ENCODE results near the gene CNDP1. TPM values are rescaled to one million over a fixed set of nuclear protein-coding genes. Genes with fewer than 3 reads are reported as not detected.

Gene CNDP1
- total and polyA plus RNA-seq, 4 donors, result 0.61 to 2.4 (median 1.2) TPM

DNA sequence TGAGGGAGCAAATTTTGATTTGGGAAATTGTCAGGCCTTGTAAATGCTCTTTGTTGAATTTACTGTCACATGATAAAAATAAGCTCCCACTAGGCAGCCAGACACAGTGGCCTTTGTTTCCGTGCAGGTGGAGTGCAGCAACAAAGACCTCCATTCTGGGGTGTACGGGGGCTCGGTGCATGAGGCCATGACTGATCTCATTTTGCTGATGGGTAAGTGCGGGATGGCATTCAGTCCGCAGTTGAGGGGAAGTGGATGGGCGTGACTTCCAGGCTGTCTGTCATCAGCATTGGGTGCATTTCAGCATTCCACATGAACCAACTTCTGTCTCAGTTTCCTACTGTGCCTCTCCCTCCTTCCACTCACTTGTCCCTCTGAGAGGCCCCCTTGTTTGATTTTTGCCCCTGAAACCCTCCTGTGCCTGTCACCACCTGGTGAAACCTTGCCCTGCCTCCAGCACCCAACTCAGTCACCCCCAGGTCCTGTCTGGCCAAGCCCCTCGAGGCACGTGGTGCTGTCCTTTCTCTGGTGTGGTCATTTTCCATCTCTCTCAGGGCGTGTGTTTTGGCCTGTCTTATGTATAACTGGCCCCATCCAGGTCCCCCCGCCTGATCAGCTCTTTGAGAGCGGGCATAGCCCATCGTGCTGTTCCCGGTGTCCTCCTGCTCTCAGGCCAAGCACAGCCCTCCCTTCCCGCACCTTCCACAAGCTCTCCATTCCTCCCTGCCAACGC is 21.8 kb upstream of the CNDP1 start:
- DNase-seq (ENCODE audit: low read depth in 4 of 6, low spot score in 6 of 6), result peak in 1 of 6 donors; percentile 22
- Histone ChIP-seq H3K4me1 (ENCODE audit: control insufficient read depth, insufficient read depth, low read length) (peaks cover 12% of the 10 kb centered on the region), H3K27ac (ENCODE audit: low read depth, low read length) (no peak overlapping the region), H3K4me3 (ENCODE audit: low read depth, low read length) (no peak overlapping the region), H3K9me3 (ENCODE audit: control insufficient read depth, insufficient read depth, low read length) (no peaks in the 10 kb centered on the region), H3K36me3 (ENCODE audit: control insufficient read depth, insufficient read depth, low read length) (peaks cover 90% of the 10 kb centered on the region), H3K27me3 (ENCODE audit: control insufficient read depth, insufficient read depth, low read length) (no peaks in the 10 kb centered on the region)
- WGBS (ENCODE audit: insufficient coverage), result 95% methylated on average over 11 of the region's 15 CpGs

DNA sequence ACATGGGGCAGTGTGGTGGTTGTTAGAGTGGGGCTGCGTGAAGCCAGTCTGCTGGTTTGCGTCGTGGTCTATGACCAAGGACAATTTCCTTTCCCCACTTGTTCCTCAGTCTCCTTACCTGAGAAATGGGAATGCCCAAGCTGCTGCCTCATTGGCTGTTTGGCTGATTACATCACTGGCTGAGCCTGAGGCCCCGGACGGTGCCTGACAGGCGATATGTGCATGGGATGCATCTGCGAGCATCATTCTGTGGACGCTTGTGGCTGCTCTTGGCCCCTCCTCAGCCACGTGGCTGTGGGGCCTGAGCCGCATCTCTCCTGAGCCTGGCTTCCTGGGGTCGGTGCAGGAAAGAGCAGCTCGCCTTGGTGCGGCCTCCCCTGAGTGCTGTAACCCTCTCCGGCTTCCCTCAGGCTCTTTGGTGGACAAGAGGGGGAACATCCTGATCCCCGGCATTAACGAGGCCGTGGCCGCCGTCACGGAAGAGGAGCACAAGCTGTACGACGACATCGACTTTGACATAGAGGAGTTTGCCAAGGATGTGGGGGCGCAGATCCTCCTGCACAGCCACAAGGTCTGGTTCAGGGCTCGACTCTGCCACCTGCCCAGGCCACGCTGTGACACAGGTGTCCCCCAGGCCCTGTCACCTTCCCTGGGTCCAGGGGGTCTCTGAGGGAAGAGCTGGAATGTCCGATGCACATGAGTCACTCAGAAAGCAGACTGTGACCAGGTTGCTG is 21.0 kb upstream of the CNDP1 start:
- Histone ChIP-seq H3K27me3 (ENCODE audit: control insufficient read depth, insufficient read depth, low read length) (no peaks in the 10 kb centered on the region), H3K36me3 (ENCODE audit: control insufficient read depth, insufficient read depth, low read length) (peaks cover 89% of the 10 kb centered on the region), H3K9me3 (ENCODE audit: control insufficient read depth, insufficient read depth, low read length) (no peaks in the 10 kb centered on the region), H3K27ac (ENCODE audit: low read depth, low read length) (no peak overlapping the region), H3K4me1 (ENCODE audit: control insufficient read depth, insufficient read depth, low read length) (peaks cover 12% of the 10 kb centered on the region), H3K4me3 (ENCODE audit: low read depth, low read length) (no peak overlapping the region)
- DNase-seq (ENCODE audit: low read depth in 4 of 6, low spot score in 6 of 6), result no peak
- 92% methylated on average over 26 of the region's 27 CpGs for WGBS (ENCODE audit: insufficient coverage)

DNA sequence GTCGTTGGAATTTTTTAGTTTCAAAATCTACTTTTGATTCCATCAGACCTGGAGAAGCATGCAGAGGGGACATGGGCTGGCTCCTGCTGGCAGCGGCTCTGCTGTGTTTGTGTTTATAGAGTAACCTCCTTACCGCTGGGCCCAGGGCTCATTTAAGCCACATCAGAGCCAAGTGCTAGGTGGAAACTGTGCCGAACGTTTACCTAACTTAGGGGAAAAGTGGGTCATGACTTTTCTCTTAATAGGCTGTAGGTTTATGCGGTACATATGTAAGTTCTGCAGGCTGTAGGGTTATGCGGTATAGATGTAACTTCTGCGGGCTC is 20.5 kb upstream of the CNDP1 start:
- WGBS (ENCODE audit: insufficient coverage), result 85% methylated on average over 8 of the region's 8 CpGs
- H3K9me3 ChIP-seq (ENCODE audit: control insufficient read depth, insufficient read depth, low read length), result no peaks in the 10 kb centered on the region
- peaks cover 89% of the 10 kb centered on the region for H3K36me3 ChIP-seq (ENCODE audit: control insufficient read depth, insufficient read depth, low read length)
- no peaks in the 10 kb centered on the region for H3K27me3 ChIP-seq (ENCODE audit: control insufficient read depth, insufficient read depth, low read length)
- no peak overlapping the region for H3K4me3 ChIP-seq (ENCODE audit: low read depth, low read length)
- no peak for DNase-seq (ENCODE audit: low read depth in 4 of 6, low spot score in 6 of 6)
- peaks cover 12% of the 10 kb centered on the region for H3K4me1 ChIP-seq (ENCODE audit: control insufficient read depth, insufficient read depth, low read length)
- no peak overlapping the region for H3K27ac ChIP-seq (ENCODE audit: low read depth, low read length)

DNA sequence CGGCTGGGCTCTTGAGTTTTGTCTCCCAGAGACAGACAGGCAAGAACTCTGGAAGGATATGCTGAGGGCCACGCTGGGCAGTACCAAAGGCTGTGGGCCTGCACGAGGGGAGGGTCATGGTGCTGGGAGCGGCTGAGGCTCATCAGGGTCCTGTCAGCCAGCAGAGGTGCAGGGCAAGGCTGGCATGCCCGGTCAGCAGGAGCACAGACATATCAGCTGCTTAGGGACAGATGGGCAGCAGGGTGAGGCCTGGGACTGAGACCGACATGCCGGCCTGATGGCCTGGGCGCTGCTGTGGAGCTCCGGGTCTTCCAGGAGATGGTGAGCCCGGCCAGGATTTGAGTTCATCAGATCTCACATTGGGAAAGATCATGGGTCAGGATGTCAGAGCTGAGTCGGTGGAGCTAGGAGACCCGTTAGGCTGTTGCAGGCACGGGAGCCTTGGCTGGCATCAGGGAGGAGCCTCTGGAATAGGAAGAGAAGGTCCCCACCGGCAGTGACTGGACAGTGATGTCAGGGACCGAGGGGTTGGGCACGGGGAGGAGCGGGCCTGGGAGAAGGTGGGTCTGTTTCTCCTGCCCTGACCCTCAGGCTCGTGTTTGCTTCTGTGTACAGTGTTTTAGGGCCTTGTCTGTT is 19.3 kb upstream of the CNDP1 start:
- H3K27ac ChIP-seq (ENCODE audit: low read depth, low read length), result no peak overlapping the region
- peaks cover 90% of the 10 kb centered on the region for H3K36me3 ChIP-seq (ENCODE audit: control insufficient read depth, insufficient read depth, low read length)
- no peak overlapping the region for H3K4me3 ChIP-seq (ENCODE audit: low read depth, low read length)
- DNase-seq (ENCODE audit: low read depth in 4 of 6, low spot score in 6 of 6), result no peak
- 95% methylated on average over 17 of the region's 18 CpGs for WGBS (ENCODE audit: insufficient coverage)
- peaks cover 12% of the 10 kb centered on the region for H3K4me1 ChIP-seq (ENCODE audit: control insufficient read depth, insufficient read depth, low read length)
- no peaks in the 10 kb centered on the region for H3K27me3 ChIP-seq (ENCODE audit: control insufficient read depth, insufficient read depth, low read length)
- H3K9me3 ChIP-seq (ENCODE audit: control insufficient read depth, insufficient read depth, low read length), result no peaks in the 10 kb centered on the region

DNA sequence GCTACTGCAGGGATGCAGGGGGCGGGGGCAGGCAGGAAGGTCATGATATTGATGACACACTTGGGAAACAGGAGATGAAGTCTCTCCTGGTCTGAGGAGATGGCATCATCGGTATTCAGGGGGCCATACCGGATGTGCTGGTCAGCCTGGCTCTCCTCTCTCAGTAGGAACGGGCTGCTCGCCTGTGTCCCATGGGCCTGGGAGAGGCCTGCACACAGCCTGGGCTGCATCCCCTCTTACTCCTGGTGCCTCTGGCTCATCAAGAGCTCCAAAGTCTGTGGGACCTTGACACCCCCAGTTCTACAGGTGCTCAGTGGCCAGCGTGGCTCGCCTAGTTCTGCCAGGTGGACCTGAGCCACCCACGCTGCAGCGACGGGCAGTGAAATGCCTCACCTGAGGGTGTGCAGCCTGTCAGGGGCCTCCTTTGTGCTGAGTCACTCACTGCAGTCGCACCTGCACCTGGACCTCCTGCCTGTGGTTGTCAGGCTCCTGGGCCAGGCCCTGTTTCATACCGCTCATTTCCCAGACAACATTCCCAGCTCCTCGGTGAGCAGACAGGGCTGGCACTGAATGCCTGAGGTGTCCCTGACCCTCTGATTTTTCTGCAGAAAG is 18.6 kb upstream of the CNDP1 start:
- peaks cover 90% of the 10 kb centered on the region for H3K36me3 ChIP-seq (ENCODE audit: control insufficient read depth, insufficient read depth, low read length)
- H3K27ac ChIP-seq (ENCODE audit: low read depth, low read length), result no peak overlapping the region
- H3K27me3 ChIP-seq (ENCODE audit: control insufficient read depth, insufficient read depth, low read length), result no peaks in the 10 kb centered on the region
- H3K4me3 ChIP-seq (ENCODE audit: low read depth, low read length), result no peak overlapping the region
- 94% methylated on average over 13 of the region's 13 CpGs for WGBS (ENCODE audit: insufficient coverage)
- H3K4me1 ChIP-seq (ENCODE audit: control insufficient read depth, insufficient read depth, low read length), result peaks cover 12% of the 10 kb centered on the region
- DNase-seq (ENCODE audit: low read depth in 4 of 6, low spot score in 6 of 6), result no peak
- H3K9me3 ChIP-seq (ENCODE audit: control insufficient read depth, insufficient read depth, low read length), result no peaks in the 10 kb centered on the region

DNA sequence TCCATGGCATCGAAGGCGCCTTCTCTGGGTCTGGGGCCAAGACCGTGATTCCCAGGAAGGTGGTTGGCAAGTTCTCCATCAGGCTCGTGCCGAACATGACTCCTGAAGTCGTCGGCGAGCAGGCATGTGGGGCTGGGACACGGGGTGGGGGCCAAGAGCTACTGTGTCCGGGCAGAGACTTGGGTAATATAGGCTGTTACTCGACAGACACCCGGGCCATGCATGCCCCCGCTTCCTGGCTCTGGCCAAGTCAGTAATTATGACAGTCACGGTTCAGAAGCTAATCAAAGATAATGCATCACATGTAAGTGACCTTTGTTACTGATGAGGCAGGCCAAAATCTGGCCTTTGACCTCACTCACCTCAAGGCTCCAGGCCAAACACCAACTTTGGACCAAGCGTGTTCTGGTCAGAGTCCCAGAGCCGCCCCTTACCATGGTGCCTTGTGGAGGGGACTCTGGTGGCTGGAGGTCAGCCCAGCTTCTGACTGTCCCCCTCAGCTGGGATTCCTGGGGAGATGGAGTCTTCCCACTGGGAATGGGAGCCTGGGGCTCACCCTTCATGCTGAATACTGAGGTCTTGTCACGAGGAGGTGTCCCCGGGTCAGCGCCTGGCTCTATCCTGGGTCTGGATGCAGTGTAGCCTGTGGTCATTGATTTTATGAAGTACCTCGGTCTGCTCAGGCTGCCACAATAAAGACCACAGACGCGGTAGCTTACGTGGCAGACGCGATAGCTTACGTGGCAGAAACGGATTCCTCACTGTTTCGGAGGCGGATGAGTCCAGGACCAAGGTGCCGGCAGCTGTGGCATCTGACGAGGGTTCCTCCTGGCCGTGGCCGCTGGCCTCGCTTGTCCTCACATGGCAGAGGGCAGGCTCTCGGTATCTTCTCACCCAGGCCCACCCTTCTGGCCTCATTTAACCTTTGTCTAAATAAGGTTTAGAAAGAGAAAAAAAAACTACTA is 17.7 kb upstream of the CNDP1 start:
- 96% methylated on average over 33 of the region's 35 CpGs for WGBS (ENCODE audit: insufficient coverage)
- H3K27ac ChIP-seq (ENCODE audit: low read depth, low read length), result no peak overlapping the region
- peaks cover 88% of the 10 kb centered on the region for H3K36me3 ChIP-seq (ENCODE audit: control insufficient read depth, insufficient read depth, low read length)
- H3K27me3 ChIP-seq (ENCODE audit: control insufficient read depth, insufficient read depth, low read length), result no peaks in the 10 kb centered on the region
- H3K4me3 ChIP-seq (ENCODE audit: low read depth, low read length), result no peak overlapping the region
- H3K4me1 ChIP-seq (ENCODE audit: control insufficient read depth, insufficient read depth, low read length), result peaks cover 12% of the 10 kb centered on the region
- no peak for DNase-seq (ENCODE audit: low read depth in 4 of 6, low spot score in 6 of 6)
- no peaks in the 10 kb centered on the region for H3K9me3 ChIP-seq (ENCODE audit: control insufficient read depth, insufficient read depth, low read length)

DNA sequence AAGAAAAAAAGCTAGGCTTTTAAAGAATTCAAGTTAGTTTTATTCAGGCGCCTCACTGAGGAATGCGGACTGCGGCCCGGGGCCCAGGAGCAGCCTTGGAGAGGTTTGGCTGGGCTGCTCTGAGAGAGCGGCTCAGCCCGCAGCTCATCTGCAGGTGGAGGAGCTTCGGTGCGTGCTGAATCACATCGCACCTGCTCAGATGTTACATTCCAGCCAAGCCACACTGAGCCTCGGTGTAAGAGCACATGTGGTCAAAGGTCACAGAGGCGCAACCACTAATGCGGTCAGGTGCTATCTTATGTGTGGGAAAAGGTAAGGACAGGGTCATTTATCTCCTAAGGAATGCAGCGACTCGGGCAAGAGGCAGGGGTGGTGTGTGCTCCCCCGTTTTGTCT is 17.1 kb upstream of the CNDP1 start:
- no peak overlapping the region for H3K27ac ChIP-seq (ENCODE audit: low read depth, low read length)
- no peaks in the 10 kb centered on the region for H3K27me3 ChIP-seq (ENCODE audit: control insufficient read depth, insufficient read depth, low read length)
- H3K4me1 ChIP-seq (ENCODE audit: control insufficient read depth, insufficient read depth, low read length), result peaks cover 8% of the 10 kb centered on the region
- no peak overlapping the region for H3K4me3 ChIP-seq (ENCODE audit: low read depth, low read length)
- DNase-seq (ENCODE audit: low read depth in 4 of 6, low spot score in 6 of 6), result no peak
- H3K9me3 ChIP-seq (ENCODE audit: control insufficient read depth, insufficient read depth, low read length), result no peaks in the 10 kb centered on the region
- H3K36me3 ChIP-seq (ENCODE audit: control insufficient read depth, insufficient read depth, low read length), result peaks cover 84% of the 10 kb centered on the region
- WGBS (ENCODE audit: insufficient coverage), result 96% methylated on average over 15 of the region's 15 CpGs

DNA sequence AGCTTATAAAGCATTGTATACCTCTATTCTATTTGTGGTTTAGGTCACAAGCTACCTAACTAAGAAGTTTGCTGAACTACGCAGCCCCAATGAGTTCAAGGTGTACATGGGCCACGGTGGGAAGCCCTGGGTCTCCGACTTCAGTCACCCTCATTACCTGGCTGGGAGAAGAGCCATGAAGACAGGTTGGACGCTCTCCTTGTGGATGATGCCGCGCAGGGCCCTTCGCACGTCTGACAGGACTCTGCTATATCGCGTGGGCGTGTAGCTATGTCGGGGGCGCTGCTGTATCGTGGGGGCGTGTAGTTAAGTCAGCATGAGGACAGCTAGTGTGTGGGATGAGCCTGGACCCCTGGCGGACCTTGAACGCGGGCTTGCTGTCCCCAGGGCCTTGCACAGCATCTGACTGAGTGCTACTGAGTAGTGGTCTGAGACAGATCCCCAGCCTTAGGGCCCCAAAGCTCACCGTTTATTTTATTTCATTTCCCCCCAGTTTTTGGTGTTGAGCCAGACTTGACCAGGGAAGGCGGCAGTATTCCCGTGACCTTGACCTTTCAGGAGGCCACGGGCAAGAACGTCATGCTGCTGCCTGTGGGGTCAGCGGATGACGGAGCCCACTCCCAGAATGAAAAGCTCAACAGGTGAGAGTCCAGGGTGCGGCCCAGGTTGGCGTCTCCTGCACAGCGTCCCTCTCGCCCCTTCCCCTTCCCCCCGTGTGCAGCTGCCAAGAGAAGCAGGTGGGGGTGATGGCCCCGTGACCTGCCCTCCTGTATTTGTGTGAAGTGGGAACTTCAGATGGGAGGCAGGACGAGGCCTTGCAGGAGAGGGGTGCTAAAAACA is 15.6 kb upstream of the CNDP1 start:
- H3K36me3 ChIP-seq (ENCODE audit: control insufficient read depth, insufficient read depth, low read length), result peaks cover 76% of the 10 kb centered on the region
- no peaks in the 10 kb centered on the region for H3K27me3 ChIP-seq (ENCODE audit: control insufficient read depth, insufficient read depth, low read length)

More for the DNA sequence above, 15.6 kb upstream of the CNDP1 start:
- no peak overlapping the region for H3K4me3 ChIP-seq (ENCODE audit: low read depth, low read length)
- DNase-seq (ENCODE audit: low read depth in 4 of 6, low spot score in 6 of 6), result no peak
- no peak overlapping the region for H3K27ac ChIP-seq (ENCODE audit: low read depth, low read length)
- H3K4me1 ChIP-seq (ENCODE audit: control insufficient read depth, insufficient read depth, low read length), result no peaks in the 10 kb centered on the region
- WGBS (ENCODE audit: insufficient coverage), result 87% methylated on average over 26 of the region's 32 CpGs
- H3K9me3 ChIP-seq (ENCODE audit: control insufficient read depth, insufficient read depth, low read length), result no peaks in the 10 kb centered on the region
